Lung (tissue), 12 donors: ENCODE measurements around the gene MAGI3. TPM values are rescaled to one million over a fixed set of nuclear protein-coding genes. Genes with fewer than 3 reads are reported as not detected.

Experiments used
- ATAC-seq: fragments of 200-7000 bp; cut with Tn5 transposase; one replicate; pipeline ENCODE4 v1.9.1; 2020; ENCODE audit warnings: moderate number of reproducible peaks; ENCODE audit not compliant: insufficient read depth, low FRiP score
- DNase-seq, 3 donors: peaks; one replicate each; pipeline ENCODE4 v3.0.0-alpha.2; 2013 to 2017
- H3K27ac ChIP-seq, 2 donors: one replicate each; pipeline ENCODE4 v1.5.1; 2013; ENCODE audit warnings: mild to moderate bottlenecking in 2 of 2, moderate library complexity in 2 of 2, control low read depth in 1 of 2, inconsistent platforms in 1 of 2, low read depth in 1 of 2, low read length in 1 of 2
- H3K27me3 ChIP-seq, 3 donors: one replicate each; pipeline ENCODE4 v1.5.1; 2013; ENCODE audit warnings: low read length in 2 of 3; ENCODE audit not compliant: control insufficient read depth in 3 of 3, insufficient read depth in 3 of 3
- H3K36me3 ChIP-seq, 4 donors: one replicate each; pipeline ENCODE4 v1.5.1; 2013; ENCODE audit warnings: low read length in 4 of 4, mild to moderate bottlenecking in 1 of 4, moderate library complexity in 1 of 4; ENCODE audit not compliant: control insufficient read depth in 4 of 4, insufficient read depth in 4 of 4
- H3K4me1 ChIP-seq, 5 donors: one replicate each; pipeline ENCODE4 v1.5.1; 2013; ENCODE audit warnings: low read length in 5 of 5, mild to moderate bottlenecking in 2 of 5, moderate library complexity in 1 of 5; ENCODE audit not compliant: control insufficient read depth in 5 of 5, insufficient read depth in 5 of 5
- H3K4me3 ChIP-seq: one replicate; pipeline ENCODE4 v1.5.1; 2013; ENCODE audit warnings: mild to moderate bottlenecking, control low read depth, moderate library complexity
- H3K9ac ChIP-seq, 2 donors: one replicate each; pipeline ENCODE4 v1.5.1; 2013; ENCODE audit warnings: low read length in 2 of 2, control low read depth in 1 of 2; ENCODE audit not compliant: insufficient read depth in 1 of 2
- H3K9me3 ChIP-seq, 4 donors: one replicate each; pipeline ENCODE4 v1.5.1; 2013; ENCODE audit warnings: low read length in 3 of 4, mild to moderate bottlenecking in 1 of 4, moderate library complexity in 1 of 4; ENCODE audit not compliant: control insufficient read depth in 4 of 4, insufficient read depth in 3 of 4
- WGBS, 2 donors: extraction: QIAGEN DNeasy Blood & Tissue Kit; methylation state at CpG; one replicate each; pipeline ENCODE4 v1.1.7; 2013; 5-methylcytosine and 5-hydroxymethylcytosine counted together
- polyA plus RNA-seq, 2 donors: library from polyadenylated mRNA; stranded (reverse); fragments of 200-250 nt; gene quantifications; one replicate each; pipeline ENCODE4 v1.2.1, GENCODE V29; 2013
- total RNA-seq, 2 donors: library from RNA; depleted of rRNA in 1 of 2; stranded (reverse); fragments of >200 nt in 1 of 2; gene quantifications; one replicate each; pipeline ENCODE4 v1.2.1, GENCODE V29; 2014 to 2021
- TF ChIP-seq, protein P1 (sequence below): IDR thresholded peaks from 2 replicates; pipeline ENCODE4 v1.5.1; 2012; ENCODE audit warnings: mild to moderate bottlenecking; ENCODE audit errors: control extremely low read depth, extremely low read depth
- donor health status: control.
- donor health status: control.
- donor health status: Bipolar disorder and iron deficiency.
- donor health status: healthy.
- donor health status: DM: yes; HTN: yes; CAD: no.

The MAGI3 gene
- total and polyA plus RNA-seq, 4 donors: 7.5 to 137 (median 35.5) TPM

DNA sequence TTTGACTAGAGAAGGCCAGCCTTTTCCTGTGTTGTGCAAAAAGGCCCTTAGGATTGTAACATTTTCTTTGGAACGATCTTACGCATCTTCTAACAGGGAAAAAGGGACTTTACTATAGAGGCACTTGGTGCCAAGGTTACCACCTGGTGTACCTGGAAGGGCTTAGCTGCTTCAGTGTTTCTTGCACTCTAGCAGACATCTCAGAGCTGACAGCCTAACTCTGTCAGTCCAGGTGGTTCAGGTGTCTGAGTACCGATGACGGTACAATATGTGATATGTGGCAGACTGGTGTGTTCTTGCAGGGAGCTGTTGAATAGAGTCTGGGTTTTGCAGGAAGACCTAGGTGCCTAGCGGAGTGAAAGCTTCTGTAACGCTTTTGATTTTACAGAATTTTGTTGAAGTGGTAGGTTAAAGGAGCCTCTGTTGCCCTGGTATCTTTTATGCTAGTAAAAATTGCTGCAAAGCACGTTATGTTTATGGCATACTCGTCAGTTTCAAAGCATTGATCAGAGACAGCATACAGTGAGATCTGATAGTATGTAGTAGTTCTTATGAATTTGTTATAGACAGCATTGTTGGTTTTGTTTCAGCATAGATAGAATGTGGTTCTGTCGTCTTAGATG, 1.4 kb downstream of the MAGI3 start:
- DNase-seq (peak in 2 of 3 donors; percentile 22 to 37), ATAC-seq (no peak)
- TF ChIP-seq, protein P1, sequence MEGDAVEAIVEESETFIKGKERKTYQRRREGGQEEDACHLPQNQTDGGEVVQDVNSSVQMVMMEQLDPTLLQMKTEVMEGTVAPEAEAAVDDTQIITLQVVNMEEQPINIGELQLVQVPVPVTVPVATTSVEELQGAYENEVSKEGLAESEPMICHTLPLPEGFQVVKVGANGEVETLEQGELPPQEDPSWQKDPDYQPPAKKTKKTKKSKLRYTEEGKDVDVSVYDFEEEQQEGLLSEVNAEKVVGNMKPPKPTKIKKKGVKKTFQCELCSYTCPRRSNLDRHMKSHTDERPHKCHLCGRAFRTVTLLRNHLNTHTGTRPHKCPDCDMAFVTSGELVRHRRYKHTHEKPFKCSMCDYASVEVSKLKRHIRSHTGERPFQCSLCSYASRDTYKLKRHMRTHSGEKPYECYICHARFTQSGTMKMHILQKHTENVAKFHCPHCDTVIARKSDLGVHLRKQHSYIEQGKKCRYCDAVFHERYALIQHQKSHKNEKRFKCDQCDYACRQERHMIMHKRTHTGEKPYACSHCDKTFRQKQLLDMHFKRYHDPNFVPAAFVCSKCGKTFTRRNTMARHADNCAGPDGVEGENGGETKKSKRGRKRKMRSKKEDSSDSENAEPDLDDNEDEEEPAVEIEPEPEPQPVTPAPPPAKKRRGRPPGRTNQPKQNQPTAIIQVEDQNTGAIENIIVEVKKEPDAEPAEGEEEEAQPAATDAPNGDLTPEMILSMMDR: no peak
- Histone ChIP-seq H3K9ac (peak overlapping the region in 1 of 2 donors; percentile 83), H3K4me3 (peak overlapping the region; percentile 80), H3K27me3 (no peaks in the 10 kb centered on the region), H3K9me3 (peaks cover 0 to 6% (median 0%) of the 10 kb centered on the region in 4 donors), H3K27ac (peak overlapping the region in 1 of 2 donors; percentile 88), H3K4me1 (peaks cover 0 to 34% (median 8%) of the 10 kb centered on the region in 5 donors), H3K36me3 (peaks cover 0 to 4% (median 0%) of the 10 kb centered on the region in 4 donors)
- WGBS, 2 donors: 10 to 29% methylated on average over 9 of the region's 9 CpGs

DNA sequence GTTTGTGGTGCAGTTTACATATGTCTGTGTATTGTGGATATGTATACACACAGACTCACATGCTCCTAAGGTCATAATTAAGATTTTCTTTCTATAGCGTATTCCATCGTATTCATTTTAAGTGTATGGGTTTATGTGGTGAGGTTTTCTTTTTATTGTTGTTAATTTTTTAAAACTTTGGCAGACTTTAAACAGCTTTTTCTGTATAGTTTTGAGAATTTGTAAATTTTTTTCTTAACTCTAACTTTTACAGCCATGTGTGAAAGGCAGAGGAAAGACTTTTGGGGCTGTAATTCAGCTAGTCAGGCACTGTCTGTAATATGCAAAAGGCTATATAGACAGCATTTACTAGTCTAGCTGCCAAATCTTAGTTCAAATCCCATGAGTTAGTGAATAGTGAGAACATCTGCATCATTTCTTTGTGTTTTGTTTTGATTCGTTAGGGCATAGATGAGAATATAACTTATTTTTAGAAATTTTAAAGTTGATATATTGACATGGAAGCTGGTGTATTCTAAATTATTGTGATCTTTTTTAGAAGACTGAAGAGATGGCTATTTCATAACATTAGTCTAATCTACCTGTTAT, 2.3 kb downstream of the MAGI3 start:
- no peak overlapping the region for H3K27ac ChIP-seq

DNA sequence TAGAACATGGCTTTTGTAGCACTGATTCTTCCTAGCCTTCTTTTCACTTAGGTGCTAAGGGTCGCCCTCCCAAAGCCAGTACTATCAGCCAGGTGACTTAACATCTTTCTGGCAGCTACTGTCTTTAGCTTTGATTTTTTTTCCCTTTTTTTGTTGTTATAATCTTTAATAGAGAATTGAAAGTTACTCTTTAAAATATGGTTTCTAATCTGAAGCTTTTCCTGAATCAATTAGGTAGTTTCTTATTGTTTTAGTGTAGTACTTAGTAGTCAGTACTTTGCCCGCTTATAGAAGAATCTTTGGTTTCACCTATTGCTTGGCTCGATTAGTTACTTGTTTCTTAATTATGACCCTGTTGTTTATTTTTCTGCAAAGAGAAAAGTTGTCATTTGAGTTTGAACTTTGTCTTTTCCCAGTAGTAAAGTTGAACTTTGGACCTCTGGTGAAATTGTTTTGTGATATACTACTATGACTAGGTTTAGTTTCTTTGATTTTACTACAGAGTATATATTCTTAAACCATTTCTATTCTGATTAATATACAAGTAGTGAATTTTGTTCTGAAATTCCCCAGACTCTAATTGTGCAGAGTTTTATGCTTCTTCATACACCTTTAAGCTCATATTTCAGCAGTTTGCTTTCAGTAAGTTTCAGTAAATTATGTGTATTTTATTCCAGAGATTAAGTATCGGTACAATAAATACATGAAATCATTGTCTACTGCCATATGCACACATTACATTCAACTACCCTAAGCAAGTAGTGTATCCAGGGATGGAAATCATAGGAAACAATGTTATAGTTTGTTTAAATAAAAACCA, 3.9 kb downstream of the MAGI3 start:
- TF ChIP-seq, protein P1: no peak
- ATAC-seq: no peak
- peak overlapping the region in 1 of 2 donors; percentile 32 for H3K9ac ChIP-seq

More for the DNA sequence above, 2.3 kb downstream of the MAGI3 start:
- H3K36me3 ChIP-seq: peaks cover 0 to 4% (median 0%) of the 10 kb centered on the region in 4 donors
- H3K4me1 ChIP-seq: peaks cover 0 to 34% (median 8%) of the 10 kb centered on the region in 5 donors
- H3K4me3 ChIP-seq: no peak overlapping the region
- ATAC-seq (no peak), DNase-seq (no peak)
- H3K9ac ChIP-seq: no peak overlapping the region
- TF ChIP-seq, protein P1: no peak
- peaks cover 0 to 6% (median 0%) of the 10 kb centered on the region in 4 donors for H3K9me3 ChIP-seq
- H3K27me3 ChIP-seq: no peaks in the 10 kb centered on the region
- WGBS, 2 donors: 47 to 86% methylated on average over 3 of the region's 3 CpGs

More for the DNA sequence above, 3.9 kb downstream of the MAGI3 start:
- 60 to 92% methylated on average over 4 of the region's 4 CpGs for WGBS, 2 donors
- Histone ChIP-seq H3K27ac (no peak overlapping the region), H3K9me3 (no peaks in the 10 kb centered on the region), H3K27me3 (no peaks in the 10 kb centered on the region), H3K4me3 (no peak overlapping the region), H3K4me1 (peaks cover 0 to 30% (median 4%) of the 10 kb centered on the region in 5 donors), H3K36me3 (peaks cover 0 to 4% (median 0%) of the 10 kb centered on the region in 4 donors)
- DNase-seq: no peak
